Measurements from ENCODE around the gene HBQ1.
"Not testable (repeated sequence)": the region's sequence is repeated elsewhere in the genome, so short reads cannot be mapped to it uniquely, and the experiment has no call there.

HBQ1 gene

GRCh38 chr16:176477-177382 lies 3.5 kb upstream of the HBQ1 start, which contains the start of gene HBA1:
HBA1 (plus strand) TSS chr16:176680; CDS start chr16:176717, 37 bp downstream.
- not testable (repeated sequence) for DNase-seq (ENCODE audit: low spot score)

GRCh38 chr16:177394-177822 lies 2.9 kb upstream of the HBQ1 start:
- no peak for DNase-seq (ENCODE audit: low spot score)

GRCh38 chr16:177981-178667 lies 2.1 kb upstream of the HBQ1 start:
- no peak for DNase-seq (ENCODE audit: low spot score)

GRCh38 chr16:178668-179015 lies 1.6 kb upstream of the HBQ1 start:
- DNase-seq (ENCODE audit: low spot score): no peak

- DNase-seq (ENCODE audit: low spot score): no peak
Measured at GRCh38 chr16:179211-180092, 807 bp upstream of the HBQ1 start.

- peak; percentile 92 for DNase-seq (ENCODE audit: low spot score)
Measured at GRCh38 chr16:180681-181564, 664 bp downstream of the HBQ1 start.

GRCh38 chr16:181565-182021 lies 1.3 kb downstream of the HBQ1 start:
- DNase-seq (ENCODE audit: low spot score): no peak

- no peak for DNase-seq (ENCODE audit: low spot score)
Measured at GRCh38 chr16:183005-183404, 2.7 kb downstream of the HBQ1 start.

GRCh38 chr16:185213-185612 lies 5.0 kb downstream of the HBQ1 start:
- no peak for DNase-seq (ENCODE audit: low spot score)

GRCh38 chr16:185691-186090 lies 5.4 kb downstream of the HBQ1 start:
- DNase-seq (ENCODE audit: low spot score): no peak

GRCh38 chr16:187330-187729 lies 7.1 kb downstream of the HBQ1 start:
- no peak for DNase-seq (ENCODE audit: low spot score)

- no peak for DNase-seq (ENCODE audit: low spot score)
Measured at GRCh38 chr16:188674-189073, 8.4 kb downstream of the HBQ1 start.

- no peak for DNase-seq (ENCODE audit: low spot score)
Measured at GRCh38 chr16:189604-190186, 9.4 kb downstream of the HBQ1 start.

- no peak for DNase-seq (ENCODE audit: low spot score)
Measured at GRCh38 chr16:191831-192230, 11.6 kb downstream of the HBQ1 start.

GRCh38 chr16:192686-193085 lies 12.4 kb downstream of the HBQ1 start:
- no peak for DNase-seq (ENCODE audit: low spot score)

GRCh38 chr16:193441-193840 lies 13.2 kb downstream of the HBQ1 start:
- DNase-seq (ENCODE audit: low spot score): no peak

GRCh38 chr16:194516-194915 lies 14.3 kb downstream of the HBQ1 start:
- DNase-seq (ENCODE audit: low spot score): no peak

- DNase-seq (ENCODE audit: low spot score): no peak
Measured at GRCh38 chr16:200388-200787, 20.1 kb downstream of the HBQ1 start.

GRCh38 chr16:203246-203645 lies 23.0 kb downstream of the HBQ1 start:
- DNase-seq (ENCODE audit: low spot score): no peak

- DNase-seq (ENCODE audit: low spot score): not testable (repeated sequence)
Measured at GRCh38 chr16:204046-204445, 23.8 kb downstream of the HBQ1 start.

GRCh38 chr16:209359-209758 lies 29.1 kb downstream of the HBQ1 start:
- not testable (repeated sequence) for DNase-seq (ENCODE audit: low spot score)
